ENCODE data around the gene LIMS1. TPM values are rescaled to one million over a fixed set of nuclear protein-coding genes. Genes with fewer than 3 reads are reported as not detected.

LIMS1 gene
- polyA plus RNA-seq, 1 donor (not counting 4 experiments of a cell fraction or from before 2014, with no cell fraction given): 62.5 TPM

- TF ChIP-seq EZH2 (IDR thresholded peaks at IDR 0.05; ENCODE audit: low read length): no peak
- no peak for TF ChIP-seq CTCF (optimal IDR thresholded peaks at IDR 0.05 in 1 of 3, IDR thresholded peaks at IDR 0.05 in 1 of 3, conservative IDR thresholded peaks at IDR 0.05 in 1 of 3; ENCODE audit: extremely low read depth in 1 of 3, insufficient read depth in 2 of 3, low read length in 3 of 3)
- H3K27ac ChIP-seq (ENCODE audit: control insufficient read depth, insufficient read depth, low read length): no peak overlapping the region
- dilution Hi-C loops (cut with MboI; ENCODE audit: extremely low pct_ligation_motif_present, low sequenced_read_pairs): no loop called here
These were observed 18.3 kb downstream of the LIMS1 start for GRCh38 chr2:108552566-108552965.

GRCh38 chr2:108553209-108553919, 19.1 kb downstream of the LIMS1 start:
- no peak overlapping the region for H3K4me2 ChIP-seq (ENCODE audit: control insufficient read depth, extremely low read depth, insufficient read depth, low read depth, low read length)
- H3K27ac ChIP-seq (ENCODE audit: control insufficient read depth, insufficient read depth, low read length): no peak overlapping the region
- H3K9ac ChIP-seq (ENCODE audit: control insufficient read depth, extremely low read depth, insufficient read depth, low read length): no peak overlapping the region

More at GRCh38 chr2:108552566-108552965, 18.3 kb downstream of the LIMS1 start:
- peaks cover 3% of the 10 kb centered on the region for H3K4me1 ChIP-seq (ENCODE audit: control insufficient read depth, extremely low read depth, insufficient read depth, low read length)
- H3K4me2 ChIP-seq (ENCODE audit: control insufficient read depth, extremely low read depth, insufficient read depth, low read depth, low read length): no peak overlapping the region
- no peak overlapping the region for H3K9ac ChIP-seq (ENCODE audit: control insufficient read depth, extremely low read depth, insufficient read depth, low read length)
- FAIRE-seq (no peak), DNase-seq (ENCODE audit: low read depth, low spot score) (no peak)
- no peaks in the 10 kb centered on the region for H3K9me3 ChIP-seq (ENCODE audit: control insufficient read depth, low read depth, low read length)
- H4K20me1 ChIP-seq (ENCODE audit: control insufficient read depth, extremely low read depth, insufficient read depth, low read length): no peaks in the 10 kb centered on the region
- no peaks in the 10 kb centered on the region for H3K9me1 ChIP-seq (ENCODE audit: control insufficient read depth, extremely low read depth, insufficient read depth, low read length)
- H2AFZ ChIP-seq (ENCODE audit: control insufficient read depth, low read length): no peak overlapping the region
- H3K79me2 ChIP-seq (ENCODE audit: control insufficient read depth, insufficient read depth, low read length): peaks cover 77% of the 10 kb centered on the region
- H3K27me3 ChIP-seq (ENCODE audit: control insufficient read depth, extremely low read depth, insufficient read depth, low read length): no peaks in the 10 kb centered on the region
- no peak overlapping the region for H3K4me3 ChIP-seq (ENCODE audit: control insufficient read depth in 2 of 3, extremely low read depth in 1 of 3, insufficient read depth in 2 of 3, low read depth in 1 of 3, low read length in 3 of 3)
- no peaks in the 10 kb centered on the region for H3K36me3 ChIP-seq (ENCODE audit: control insufficient read depth in 2 of 2, extremely low read depth in 1 of 2, insufficient read depth in 2 of 2, low read length in 2 of 2)

More at GRCh38 chr2:108553209-108553919, 19.1 kb downstream of the LIMS1 start:
- peaks cover 76% of the 10 kb centered on the region for H3K79me2 ChIP-seq (ENCODE audit: control insufficient read depth, insufficient read depth, low read length)
- no peaks in the 10 kb centered on the region for H3K27me3 ChIP-seq (ENCODE audit: control insufficient read depth, extremely low read depth, insufficient read depth, low read length)
- H2AFZ ChIP-seq (ENCODE audit: control insufficient read depth, low read length): no peak overlapping the region
- H3K9me1 ChIP-seq (ENCODE audit: control insufficient read depth, extremely low read depth, insufficient read depth, low read length): no peaks in the 10 kb centered on the region
- H4K20me1 ChIP-seq (ENCODE audit: control insufficient read depth, extremely low read depth, insufficient read depth, low read length): no peaks in the 10 kb centered on the region
- H3K9me3 ChIP-seq (ENCODE audit: control insufficient read depth, low read depth, low read length): no peaks in the 10 kb centered on the region
- H3K36me3 ChIP-seq (ENCODE audit: control insufficient read depth in 2 of 2, extremely low read depth in 1 of 2, insufficient read depth in 2 of 2, low read length in 2 of 2): no peaks in the 10 kb centered on the region
- FAIRE-seq (no peak), DNase-seq (ENCODE audit: low read depth, low spot score) (no peak)
- TF ChIP-seq CTCF (optimal IDR thresholded peaks at IDR 0.05 in 1 of 3, IDR thresholded peaks at IDR 0.05 in 1 of 3, conservative IDR thresholded peaks at IDR 0.05 in 1 of 3; ENCODE audit: extremely low read depth in 1 of 3, insufficient read depth in 2 of 3, low read length in 3 of 3) (no peak), EZH2 (IDR thresholded peaks at IDR 0.05; ENCODE audit: low read length) (no peak)
- peaks cover 3% of the 10 kb centered on the region for H3K4me1 ChIP-seq (ENCODE audit: control insufficient read depth, extremely low read depth, insufficient read depth, low read length)
- dilution Hi-C loops (cut with MboI; ENCODE audit: extremely low pct_ligation_motif_present, low sequenced_read_pairs): no loop called here
- H3K4me3 ChIP-seq (ENCODE audit: control insufficient read depth in 2 of 3, extremely low read depth in 1 of 3, insufficient read depth in 2 of 3, low read depth in 1 of 3, low read length in 3 of 3): no peak overlapping the region
